H1 (cell line): ENCODE data around the gene ACTG2. TPM values are rescaled to one million over a fixed set of nuclear protein-coding genes. Genes with fewer than 3 reads are reported as not detected.
A peak's percentile ranks its signal among the peaks of the same experiment; 100 is the strongest.
"Not testable (repeated sequence)": the region's sequence is repeated elsewhere in the genome, so short reads cannot be mapped to it uniquely, and the experiment has no call there.

ENCODE experiments used
- CTCF ChIA-PET: fragments of 300-600 bp; sonication (Branson Sonifier 250); formaldehyde crosslinking; loops from one replicate; lab custom pipeline; 2021; ENCODE audit not compliant: partially characterized antibody; lab: Charles Lee
- POLR2A ChIA-PET: fragments of 300-600 bp; sonication (Branson Sonifier 250); formaldehyde crosslinking; loops from one replicate; lab custom pipeline; 2021; ENCODE audit warnings: inconsistent platforms; ENCODE audit not compliant: partially characterized antibody; lab: Charles Lee
- DNase-seq, 2 experiments: peaks; one replicate each; pipeline versions ENCODE4 v3.0.0 to v3.0.0-alpha.2; 2010 to 2022; ENCODE audit warnings: low spot score in 2 of 2, low read depth in 1 of 2, mixed read lengths in 1 of 2
- FAIRE-seq: peaks from 2 replicates; lab custom pipeline; 2011; peaks lifted over from hg19 to GRCh38; lab: Jason Lieb, UNC
- H2AFZ ChIP-seq: 2 replicates; pipeline ENCODE4 v1.8.1; 2012; ENCODE audit warnings: low read length, inconsistent platforms
- H2AK5ac ChIP-seq: 2 replicates; pipeline ENCODE4 v1.6.1; 2013; ENCODE audit warnings: low read depth, low read length
- H2BK120ac ChIP-seq: replicated peaks from 2 replicates; pipeline ENCODE3; 2013; ENCODE audit warnings: low read depth, low read length, inconsistent platforms
- H2BK12ac ChIP-seq: 2 replicates; pipeline ENCODE4 v1.6.1; 2013; ENCODE audit warnings: low read depth, low read length
- H2BK15ac ChIP-seq: 2 replicates; pipeline ENCODE4 v1.6.1; 2013; ENCODE audit warnings: low read length
- H2BK20ac ChIP-seq: 2 replicates; pipeline ENCODE4 v1.6.1; 2013; ENCODE audit warnings: low read length
- H2BK5ac ChIP-seq: 2 replicates; pipeline ENCODE4 v1.6.1; 2013; ENCODE audit warnings: low read depth, low read length
- H3K14ac ChIP-seq: 2 replicates; pipeline ENCODE4 v1.6.1; 2013; ENCODE audit warnings: inconsistent platforms; ENCODE audit not compliant: insufficient read length
- H3K18ac ChIP-seq: 2 replicates; pipeline ENCODE4 v1.6.1; 2013; ENCODE audit warnings: low read length; ENCODE audit errors: extremely low read depth
- H3K23ac ChIP-seq: 2 replicates; pipeline ENCODE4 v1.6.1; 2013; ENCODE audit warnings: inconsistent platforms; ENCODE audit not compliant: insufficient read length
- H3K23me2 ChIP-seq: 2 replicates; pipeline ENCODE4 v1.6.1; 2013; ENCODE audit warnings: low read depth, low read length
- H3K27ac ChIP-seq: 2 replicates; pipeline ENCODE4 v1.6.1; 2011; ENCODE audit warnings: low read depth, low read length, inconsistent platforms
- H3K27me3 ChIP-seq, 4 experiments: replicated peaks in 1 of 4; 1 replicate in 1 of 4; 2 replicates in 3 of 4; pipeline versions ENCODE4 v1.6.1 to v1.8.1; 2011 to 2013; ENCODE audit warnings: low read length in 3 of 4, mild to moderate bottlenecking in 3 of 4, inconsistent platforms in 2 of 4, mixed read lengths in 2 of 4, moderate library complexity in 1 of 4; ENCODE audit not compliant: control insufficient read depth in 3 of 4, insufficient read depth in 3 of 4; ENCODE audit errors: extremely low read depth in 1 of 4
- H3K36me3 ChIP-seq, 4 experiments: 2 replicates each; pipeline versions ENCODE4 v1.6.1 to v1.8.1; 2011 to 2013; ENCODE audit warnings: mild to moderate bottlenecking in 4 of 4, low read length in 3 of 4, moderate library complexity in 2 of 4, control low read depth in 1 of 4, inconsistent platforms in 1 of 4; ENCODE audit not compliant: insufficient read depth in 4 of 4, control insufficient read depth in 2 of 4
- H3K4ac ChIP-seq: replicated peaks from 2 replicates; pipeline ENCODE3; 2013; ENCODE audit warnings: low read length, low read depth, mixed read lengths, inconsistent platforms; ENCODE audit not compliant: insufficient read length
- H3K4me1 ChIP-seq, 4 experiments: replicated peaks in 1 of 4; 1 replicate in 1 of 4; 2 replicates in 3 of 4; pipeline versions ENCODE4 v1.6.1 to v1.8.1; 2011 to 2013; ENCODE audit warnings: low read length in 3 of 4, inconsistent platforms in 2 of 4, mixed read lengths in 1 of 4; ENCODE audit not compliant: insufficient read depth in 4 of 4, control insufficient read depth in 3 of 4
- H3K4me2 ChIP-seq, 2 experiments: 2 replicates each; pipeline versions ENCODE4 v1.6.1 to v1.8.1; 2011 to 2013; ENCODE audit warnings: low read depth in 2 of 2, low read length in 2 of 2, control low read depth in 1 of 2, inconsistent platforms in 1 of 2, mild to moderate bottlenecking in 1 of 2; ENCODE audit not compliant: insufficient read depth in 1 of 2
- H3K4me3 ChIP-seq, 4 experiments: fragments of 200-600, 300-600 bp in 1 of 4; sonication (generic), shearing (Covaris generic), sonication (Bioruptor Twin) in 1 of 4; 2 replicates each; pipeline versions ENCODE4 v1.5.1 to v1.8.1; 2011 to 2016; ENCODE audit warnings: low read length in 4 of 4, low read depth in 3 of 4, control low read depth in 2 of 4, inconsistent platforms in 2 of 4, mild to moderate bottlenecking in 2 of 4, mixed read lengths in 1 of 4, moderate library complexity in 1 of 4; ENCODE audit not compliant: insufficient read depth in 2 of 4; ENCODE audit errors: extremely low read depth in 1 of 4
- H3K56ac ChIP-seq: replicated peaks from 2 replicates; pipeline ENCODE3; 2013; ENCODE audit warnings: low read depth, mild to moderate bottlenecking, mixed read lengths, low read length, inconsistent platforms; ENCODE audit not compliant: insufficient read length
- H3K79me1 ChIP-seq: 2 replicates; pipeline ENCODE4 v1.6.1; 2013; ENCODE audit warnings: low read depth, low read length, control low read depth
- H3K79me2 ChIP-seq, 2 experiments: 2 replicates each; pipeline versions ENCODE4 v1.6.1 to v1.8.1; 2012 to 2013; ENCODE audit warnings: low read length in 2 of 2, mild to moderate bottlenecking in 2 of 2, inconsistent platforms in 1 of 2; ENCODE audit not compliant: insufficient read depth in 2 of 2, control insufficient read depth in 1 of 2
- H3K9ac ChIP-seq, 4 experiments: replicated peaks in 1 of 4; 1 replicate in 1 of 4; 2 replicates in 3 of 4; pipeline versions ENCODE4 v1.6.1 to v1.8.1; 2011 to 2013; ENCODE audit warnings: low read depth in 3 of 4, low read length in 3 of 4, control low read depth in 2 of 4, mild to moderate bottlenecking in 2 of 4, moderate library complexity in 2 of 4, inconsistent platforms in 1 of 4; ENCODE audit errors: extremely low read depth in 1 of 4
- H3K9me3 ChIP-seq, 2 experiments: 2 replicates each; pipeline versions ENCODE4 v1.6.1 to v1.8.1; 2012 to 2013; ENCODE audit warnings: mild to moderate bottlenecking in 2 of 2, moderate library complexity in 2 of 2, control low read depth in 1 of 2, inconsistent platforms in 1 of 2, low read depth in 1 of 2, low read length in 1 of 2, mixed read lengths in 1 of 2; ENCODE audit not compliant: insufficient read depth in 2 of 2
- H4K20me1 ChIP-seq, 2 experiments: replicated peaks in 1 of 2; 2 replicates each; pipeline versions ENCODE3 to v1.8.1; 2011 to 2013; ENCODE audit warnings: inconsistent platforms in 2 of 2, low read length in 2 of 2, mild to moderate bottlenecking in 1 of 2; ENCODE audit not compliant: insufficient read depth in 2 of 2, control insufficient read depth in 1 of 2
- H4K5ac ChIP-seq: 2 replicates; pipeline ENCODE4 v1.6.1; 2013; ENCODE audit warnings: low read length, low read depth, mixed read lengths, inconsistent platforms; ENCODE audit not compliant: insufficient read length
- H4K8ac ChIP-seq: 2 replicates; pipeline ENCODE4 v1.8.0; 2013; ENCODE audit warnings: mild to moderate bottlenecking, moderate library complexity, low read length, inconsistent platforms; ENCODE audit not compliant: insufficient read depth; ENCODE audit errors: extremely low read depth
- H4K91ac ChIP-seq: replicated peaks from 2 replicates; pipeline ENCODE3; 2013; ENCODE audit warnings: low read length, mixed read lengths, inconsistent platforms; ENCODE audit not compliant: insufficient read length
- CEBPB ChIP-seq: IDR thresholded peaks from 2 replicates; pipeline ENCODE4 v1.6.1; 2012; ENCODE audit warnings: low read depth, low read length
- WGBS, 2 experiments: shearing (Covaris generic) in 1 of 2; methylation state at CpG; one replicate each; pipeline versions ENCODE4 v1.1.6 to v1.1.7; 2013 to 2015; ENCODE audit warnings: low lambda C conversion rate in 2 of 2, mixed read lengths in 2 of 2, inconsistent platforms in 1 of 2, low coverage in 1 of 2, missing lambda C conversion rate in 1 of 2; ENCODE audit not compliant: insufficient replicate concordance in 2 of 2, insufficient coverage in 1 of 2, insufficient read length in 1 of 2; ENCODE audit errors: extremely low coverage in 1 of 2, missing lambda C conversion rate in 1 of 2; 5-methylcytosine and 5-hydroxymethylcytosine counted together
- polyA plus RNA-seq, 7 experiments: library from polyadenylated mRNA; depleted of rRNA in 3 of 7; stranded (reverse) in 5 of 7; unstranded in 2 of 7; fragments of >200 nt in 5 of 7; fragments of 200-250 nt in 2 of 7; gene quantifications; 1 replicate in 5 of 7; 2 replicates in 1 of 7; 4 replicates in 1 of 7; pipeline versions ENCODE4 v1.2.1 to v1.2.3, GENCODE V29; 2011 to 2013; ENCODE audit warnings: missing spikeins in 2 of 7, mixed read lengths in 2 of 7
- total RNA-seq: library from RNA; stranded (reverse); fragmentation: NEBNext Ultra II Directional; extraction: Animal tissue kit (Norgen Biotek cat#: 25700); gene quantifications from 2 replicates; pipeline ENCODE4 v1.2.1, GENCODE V29; 2021

The ACTG2 gene
- total and polyA plus RNA-seq, 2 of the 8 experiments (the other 6 are each of a cell fraction or from before 2014, with no cell fraction given): 6.2 to 13.7 TPM

- not testable (repeated sequence) for H3K23ac ChIP-seq, FAIRE-seq, H2BK5ac ChIP-seq, H3K4me3 ChIP-seq, H2AFZ ChIP-seq, H3K18ac ChIP-seq, H4K5ac ChIP-seq, H3K79me2 ChIP-seq, H2BK15ac ChIP-seq, H2AK5ac ChIP-seq, H4K91ac ChIP-seq, H3K79me1 ChIP-seq, H2BK12ac ChIP-seq, H3K9me3 ChIP-seq, H3K23me2 ChIP-seq, H3K14ac ChIP-seq, H4K8ac ChIP-seq, H2BK20ac ChIP-seq, H3K4me1 ChIP-seq, H3K4me2 ChIP-seq, H3K27me3 ChIP-seq, DNase-seq, H3K27ac ChIP-seq, H3K4ac ChIP-seq, H3K56ac ChIP-seq, H2BK120ac ChIP-seq, H3K9ac ChIP-seq, H4K20me1 ChIP-seq, H3K36me3 ChIP-seq
- WGBS, 2 experiments: 87% methylated on average over 11 of the region's 11 CpGs; no CpG with 5 or more reads in 1 of the 2 experiments
- ChIA-PET POLR2A (interaction anchor here (0.9 kb wide), 1 partner anchor 290 kb away, joined by 3 read pairs; no protein-coding TSS in a partner anchor), CTCF (interaction anchor here (0.6 to 1.1 kb wide), 3 partner anchors 24 to 78 kb away, joined by 3 to 4 read pairs (median 3); no protein-coding TSS in a partner anchor)
- peak; percentile 38; the same call in 1 of the 2 replicates for TF ChIP-seq CEBPB
These were observed 5.0 kb upstream of the ACTG2 start for GRCh38 chr2:73887596-73888353.
